ENCODE results near the gene SLC6A17.

Gene SLC6A17

GRCh38 chr1:110106013-110106941 lies 44.0 kb upstream of the SLC6A17 start:
- ATAC-seq: peak; percentile 94
- TF ChIP-seq CSDC2 (CRISPR knock-in tag; IDR thresholded peaks at IDR 0.05): peak; percentile 73; the same call in 1 of the 2 replicates
- peak; percentile 75; the same call in 1 of the 2 replicates for TF ChIP-seq GLIS3 (CRISPR knock-in tag; IDR thresholded peaks at IDR 0.05)
- TF ChIP-seq CSRNP3 (CRISPR knock-in tag; IDR thresholded peaks at IDR 0.05): no peak
- TF ChIP-seq ZNF70 (CRISPR knock-in tag; IDR thresholded peaks at IDR 0.05): peak; percentile 68; the same call in 1 of the 2 replicates
- TF ChIP-seq CREB5 (CRISPR knock-in tag; IDR thresholded peaks at IDR 0.05; ENCODE audit: low read depth): no peak
- peak; percentile 76; the same call in 1 of the 2 replicates for TF ChIP-seq ZNF565 (CRISPR knock-in tag; conservative IDR thresholded peaks at IDR 0.05; ENCODE audit: low read depth)
- 0 out of 2 replicates have a peak, but pooled peaks have one; percentile 56 for TF ChIP-seq ZFP3 (CRISPR knock-in tag; IDR thresholded peaks at IDR 0.05)
- TF ChIP-seq PPARA (CRISPR knock-in tag; IDR thresholded peaks at IDR 0.05; ENCODE audit: borderline replicate concordance): peak; percentile 34; the same call in 1 of the 2 replicates
- peak; percentile 90; the same call in 1 of the 2 replicates for TF ChIP-seq TSHZ2 (CRISPR knock-in tag; IDR thresholded peaks at IDR 0.05)
- no peak for TF ChIP-seq BACH2 (CRISPR knock-in tag; IDR thresholded peaks at IDR 0.05; ENCODE audit: borderline replicate concordance)
- TF ChIP-seq POU6F1 (CRISPR knock-in tag; IDR thresholded peaks at IDR 0.05; ENCODE audit: borderline replicate concordance, low read depth): no peak
- peak; percentile 84; the same call in 1 of the 2 replicates for TF ChIP-seq SNAI2 (CRISPR knock-in tag; IDR thresholded peaks at IDR 0.05)

- no peak for ATAC-seq
- TF ChIP-seq POU6F1 (CRISPR knock-in tag; IDR thresholded peaks at IDR 0.05; ENCODE audit: borderline replicate concordance, low read depth) (no peak), CSDC2 (CRISPR knock-in tag; IDR thresholded peaks at IDR 0.05) (no peak), CREB5 (CRISPR knock-in tag; IDR thresholded peaks at IDR 0.05; ENCODE audit: low read depth) (no peak), TCF4 (CRISPR knock-in tag; IDR thresholded peaks at IDR 0.05; ENCODE audit: borderline replicate concordance) (0 out of 2 replicates have a peak, but pooled peaks have one; percentile 28), ZC3H10 (CRISPR knock-in tag; IDR thresholded peaks at IDR 0.05) (no peak), TSHZ2 (CRISPR knock-in tag; IDR thresholded peaks at IDR 0.05) (peak; percentile 49; the same call in 1 of the 2 replicates), SNAI2 (CRISPR knock-in tag; IDR thresholded peaks at IDR 0.05) (no peak)
These were observed 42.3 kb upstream of the SLC6A17 start for GRCh38 chr1:110107867-110108469.
